Esophagus squamous epithelium (tissue), 4 donors: ENCODE data around the gene TNFRSF6B.

Experiments used
- CTCF ChIP-seq, 6 experiments: fragments of 450-650 bp in 4 of 6; fragments of 200-600 bp in 2 of 6; sonication (generic) in 2 of 6; IDR thresholded peaks; one replicate each; pipeline ENCODE4 v1.5.1; 2016 to 2019; ENCODE audit warnings: antibody characterized with exemption in 6 of 6, mild to moderate bottlenecking in 4 of 6, moderate library complexity in 4 of 6
- POLR2A ChIP-seq, 4 donors: fragments of 450-650 bp; IDR thresholded peaks; one replicate each; pipeline ENCODE4 v1.6.1; 2017; ENCODE audit warnings: antibody characterized with exemption in 4 of 4, mild to moderate bottlenecking in 4 of 4, moderate library complexity in 3 of 4

GRCh38 chr20:63698739-63699465 is 2.5 kb downstream of the TNFRSF6B start:
- TF ChIP-seq CTCF (IDR thresholded peaks at IDR 0.05) (no peak), POLR2A (IDR thresholded peaks at IDR 0.05) (no peak)
